ENCODE measurements around the gene KIF20B. TPM values are rescaled to one million over a fixed set of nuclear protein-coding genes. Genes with fewer than 3 reads are reported as not detected.
A peak's percentile ranks its signal among the peaks of the same experiment; 100 is the strongest.

The KIF20B gene
- total RNA-seq, 1 experiment from 2014 or later, result 78.9 TPM

DNA sequence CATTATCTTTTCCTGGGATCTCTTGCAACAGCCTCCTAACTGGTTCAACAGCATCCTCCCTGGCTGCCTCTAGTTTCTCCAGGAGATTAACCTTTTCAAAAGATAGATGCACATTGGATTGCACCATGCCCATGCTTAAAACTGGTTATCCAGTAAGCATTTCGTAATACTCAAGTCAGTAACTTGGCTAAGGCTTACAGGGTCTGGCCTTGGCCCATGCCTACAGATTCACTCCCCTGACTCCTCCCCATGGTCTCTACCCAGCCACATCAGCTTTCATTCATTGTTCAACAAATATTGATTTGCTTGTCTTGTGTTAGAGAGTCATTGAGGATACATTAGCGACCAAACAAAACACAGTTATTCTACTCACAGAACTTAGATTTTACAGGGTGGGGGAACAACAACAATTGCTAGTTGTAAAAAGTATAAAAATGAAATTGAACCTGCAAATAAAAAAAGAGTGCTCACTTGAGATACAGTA, 1.8 kb upstream of the KIF20B start:
- BruUV-seq (replicated peaks), result no TSS peak
- Histone ChIP-seq H3K27me3 (replicated peaks; ENCODE audit: insufficient read depth, low read depth, low read length, poor library complexity) (no peaks in the 10 kb centered on the region), H3K4me3 (ENCODE audit: low read depth, low read length, poor library complexity, severe bottlenecking) (no peak overlapping the region), H3K27ac (ENCODE audit: low read depth, low read length, poor library complexity, severe bottlenecking) (no peak overlapping the region), H3K9me3 (ENCODE audit: low read depth, low read length, poor library complexity, severe bottlenecking) (no peaks in the 10 kb centered on the region), H3K36me3 (ENCODE audit: insufficient read depth, low read length, poor library complexity, severe bottlenecking) (no peaks in the 10 kb centered on the region), H3K4me1 (ENCODE audit: insufficient read depth, low read length, poor library complexity, severe bottlenecking) (peaks cover 3% of the 10 kb centered on the region)
- TF ChIP-seq, protein P1, sequence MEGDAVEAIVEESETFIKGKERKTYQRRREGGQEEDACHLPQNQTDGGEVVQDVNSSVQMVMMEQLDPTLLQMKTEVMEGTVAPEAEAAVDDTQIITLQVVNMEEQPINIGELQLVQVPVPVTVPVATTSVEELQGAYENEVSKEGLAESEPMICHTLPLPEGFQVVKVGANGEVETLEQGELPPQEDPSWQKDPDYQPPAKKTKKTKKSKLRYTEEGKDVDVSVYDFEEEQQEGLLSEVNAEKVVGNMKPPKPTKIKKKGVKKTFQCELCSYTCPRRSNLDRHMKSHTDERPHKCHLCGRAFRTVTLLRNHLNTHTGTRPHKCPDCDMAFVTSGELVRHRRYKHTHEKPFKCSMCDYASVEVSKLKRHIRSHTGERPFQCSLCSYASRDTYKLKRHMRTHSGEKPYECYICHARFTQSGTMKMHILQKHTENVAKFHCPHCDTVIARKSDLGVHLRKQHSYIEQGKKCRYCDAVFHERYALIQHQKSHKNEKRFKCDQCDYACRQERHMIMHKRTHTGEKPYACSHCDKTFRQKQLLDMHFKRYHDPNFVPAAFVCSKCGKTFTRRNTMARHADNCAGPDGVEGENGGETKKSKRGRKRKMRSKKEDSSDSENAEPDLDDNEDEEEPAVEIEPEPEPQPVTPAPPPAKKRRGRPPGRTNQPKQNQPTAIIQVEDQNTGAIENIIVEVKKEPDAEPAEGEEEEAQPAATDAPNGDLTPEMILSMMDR (conservative IDR thresholded peaks at IDR 0.05; ENCODE audit: low read depth, low read length), result no peak
- TF ChIP-seq EZH2 (IDR thresholded peaks at IDR 0.05; ENCODE audit: borderline replicate concordance, low read depth, low read length, poor library complexity, severe bottlenecking), result no peak
- CTCF ChIA-PET, result no interaction called here
- intact Hi-C loops (cut with micrococcal nuclease; ENCODE audit: unreplicated experiment), result loop anchor here (5.0 kb wide), 1 partner anchor 132 kb away; no protein-coding TSS in a partner anchor
- POLR2A ChIA-PET (ENCODE audit: low non-redundant PET), result no interaction called here
- DNase-seq (ENCODE audit: low spot score), result no peak

DNA sequence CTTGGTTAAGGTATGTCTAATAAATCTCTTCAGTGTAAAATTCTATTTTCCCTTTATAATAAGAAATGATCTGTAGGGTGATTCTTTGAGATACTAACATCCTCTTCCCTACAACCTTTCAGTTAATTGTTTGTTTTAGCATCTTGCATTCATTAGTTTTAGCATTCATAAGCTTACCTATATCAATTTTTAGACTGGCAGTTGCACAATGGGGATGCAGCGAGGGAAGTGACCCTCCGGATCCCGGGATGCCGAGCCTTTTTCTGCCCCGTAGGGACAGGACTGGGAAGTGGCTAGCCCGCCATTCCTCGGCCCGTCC, 508 bp upstream of the KIF20B start:
- DNase-seq (ENCODE audit: low spot score), result no peak
- Histone ChIP-seq H3K36me3 (ENCODE audit: insufficient read depth, low read length, poor library complexity, severe bottlenecking) (no peaks in the 10 kb centered on the region), H3K27me3 (replicated peaks; ENCODE audit: insufficient read depth, low read depth, low read length, poor library complexity) (no peaks in the 10 kb centered on the region), H3K27ac (ENCODE audit: low read depth, low read length, poor library complexity, severe bottlenecking) (peak overlapping the region; percentile 83), H3K9me3 (ENCODE audit: low read depth, low read length, poor library complexity, severe bottlenecking) (no peaks in the 10 kb centered on the region), H3K4me1 (ENCODE audit: insufficient read depth, low read length, poor library complexity, severe bottlenecking) (peaks cover 6% of the 10 kb centered on the region), H3K4me3 (ENCODE audit: low read depth, low read length, poor library complexity, severe bottlenecking) (peak overlapping the region; percentile 65)
- CTCF ChIA-PET, result no interaction called here
- TF ChIP-seq, protein P1 (conservative IDR thresholded peaks at IDR 0.05; ENCODE audit: low read depth, low read length), result no peak
- no peak for TF ChIP-seq EZH2 (IDR thresholded peaks at IDR 0.05; ENCODE audit: borderline replicate concordance, low read depth, low read length, poor library complexity, severe bottlenecking)
- TSS peak; percentile 84 for BruUV-seq (replicated peaks)
- intact Hi-C loops (cut with micrococcal nuclease; ENCODE audit: unreplicated experiment), result loop anchor here (1.0 to 5.0 kb wide), 2 partner anchors 56 to 134 kb away; partner anchors contain the start of gene PANK1
- POLR2A ChIA-PET (ENCODE audit: low non-redundant PET), result interaction anchor here (0.7 kb wide), 1 partner anchor 1687 kb away, joined by 4 read pairs; no protein-coding TSS in a partner anchor

DNA sequence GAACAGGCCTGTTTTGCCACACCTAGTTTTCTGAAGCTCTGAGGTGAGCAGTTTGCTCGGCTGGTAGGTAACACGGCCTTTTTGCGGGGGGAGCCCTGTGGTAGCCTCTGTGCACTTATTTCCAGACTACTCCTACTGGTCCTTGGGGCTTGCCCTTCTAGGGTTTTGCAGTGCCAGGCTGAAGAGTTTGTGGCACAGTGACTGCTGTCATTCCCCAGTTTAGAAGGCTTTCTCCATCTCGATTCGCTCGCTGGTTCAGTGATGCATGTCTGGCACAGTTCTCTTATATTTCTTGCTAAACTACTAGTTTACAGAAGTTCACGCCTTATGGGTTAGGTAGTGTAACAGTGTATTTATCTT, 711 bp downstream of the KIF20B start:
- Histone ChIP-seq H3K9me3 (ENCODE audit: low read depth, low read length, poor library complexity, severe bottlenecking) (no peaks in the 10 kb centered on the region), H3K36me3 (ENCODE audit: insufficient read depth, low read length, poor library complexity, severe bottlenecking) (no peaks in the 10 kb centered on the region), H3K4me3 (ENCODE audit: low read depth, low read length, poor library complexity, severe bottlenecking) (peak overlapping the region; percentile 65), H3K4me1 (ENCODE audit: insufficient read depth, low read length, poor library complexity, severe bottlenecking) (peaks cover 17% of the 10 kb centered on the region), H3K27ac (ENCODE audit: low read depth, low read length, poor library complexity, severe bottlenecking) (peak overlapping the region; percentile 83), H3K27me3 (replicated peaks; ENCODE audit: insufficient read depth, low read depth, low read length, poor library complexity) (no peaks in the 10 kb centered on the region)
- ChIA-PET POLR2A (ENCODE audit: low non-redundant PET) (no interaction called here), CTCF (no interaction called here)
- no peak for TF ChIP-seq EZH2 (IDR thresholded peaks at IDR 0.05; ENCODE audit: borderline replicate concordance, low read depth, low read length, poor library complexity, severe bottlenecking)
- TF ChIP-seq, protein P1 (conservative IDR thresholded peaks at IDR 0.05; ENCODE audit: low read depth, low read length), result no peak
- DNase-seq (ENCODE audit: low spot score), result peak; percentile 34
- intact Hi-C loops (cut with micrococcal nuclease; ENCODE audit: unreplicated experiment), result loop anchor here (5.0 kb wide), 1 partner anchor 135 kb away; no protein-coding TSS in a partner anchor
- BruUV-seq (replicated peaks), result no TSS peak

Data from A673 (cell line).